Neural crest cell (in vitro differentiated cells): ENCODE data around the gene ROBO4. TPM values are rescaled to one million over a fixed set of nuclear protein-coding genes. Genes with fewer than 3 reads are reported as not detected.

Source experiments
- DNase-seq: peaks from one replicate; pipeline ENCODE4 v3.0.0; 2021; ENCODE audit warnings: low read depth, mixed read lengths, low spot score
- H3K27ac Mint-ChIP-seq: one replicate; pipeline ENCODE4 v1.8.0; 2021; ENCODE audit warnings: mild to moderate bottlenecking, mixed read lengths; ENCODE audit not compliant: unreplicated experiment
- H3K27me3 Mint-ChIP-seq: 2 replicates; pipeline ENCODE4 v1.8.0; 2021; ENCODE audit warnings: low read depth, mild to moderate bottlenecking, mixed read lengths
- H3K36me3 Mint-ChIP-seq: 2 replicates; pipeline ENCODE4 v1.8.0; 2021; ENCODE audit warnings: low read depth, mild to moderate bottlenecking, mixed read lengths
- H3K4me1 Mint-ChIP-seq: 2 replicates; pipeline ENCODE4 v1.8.0; 2021; ENCODE audit warnings: mixed read lengths
- H3K4me3 Mint-ChIP-seq: one replicate; pipeline ENCODE4 v1.8.0; 2021; ENCODE audit warnings: mild to moderate bottlenecking, mixed read lengths
- H3K9me3 Mint-ChIP-seq: 2 replicates; pipeline ENCODE4 v1.8.0; 2021; ENCODE audit warnings: mixed read lengths
- total RNA-seq: library from RNA; stranded (reverse); gene quantifications from 2 replicates; pipeline ENCODE4 v1.2.1, GENCODE V29; 2021
- TF ChIP-seq, protein P1 (sequence below): fragments of 200-600 bp; sonication (generic); conservative IDR thresholded peaks from 2 replicates; pipeline ENCODE4 v1.5.0; 2021; ENCODE audit warnings: antibody characterized with exemption, mild to moderate bottlenecking

Gene ROBO4
- total RNA-seq, 1 donor from 2014 or later, result 0.05 TPM

DNA sequence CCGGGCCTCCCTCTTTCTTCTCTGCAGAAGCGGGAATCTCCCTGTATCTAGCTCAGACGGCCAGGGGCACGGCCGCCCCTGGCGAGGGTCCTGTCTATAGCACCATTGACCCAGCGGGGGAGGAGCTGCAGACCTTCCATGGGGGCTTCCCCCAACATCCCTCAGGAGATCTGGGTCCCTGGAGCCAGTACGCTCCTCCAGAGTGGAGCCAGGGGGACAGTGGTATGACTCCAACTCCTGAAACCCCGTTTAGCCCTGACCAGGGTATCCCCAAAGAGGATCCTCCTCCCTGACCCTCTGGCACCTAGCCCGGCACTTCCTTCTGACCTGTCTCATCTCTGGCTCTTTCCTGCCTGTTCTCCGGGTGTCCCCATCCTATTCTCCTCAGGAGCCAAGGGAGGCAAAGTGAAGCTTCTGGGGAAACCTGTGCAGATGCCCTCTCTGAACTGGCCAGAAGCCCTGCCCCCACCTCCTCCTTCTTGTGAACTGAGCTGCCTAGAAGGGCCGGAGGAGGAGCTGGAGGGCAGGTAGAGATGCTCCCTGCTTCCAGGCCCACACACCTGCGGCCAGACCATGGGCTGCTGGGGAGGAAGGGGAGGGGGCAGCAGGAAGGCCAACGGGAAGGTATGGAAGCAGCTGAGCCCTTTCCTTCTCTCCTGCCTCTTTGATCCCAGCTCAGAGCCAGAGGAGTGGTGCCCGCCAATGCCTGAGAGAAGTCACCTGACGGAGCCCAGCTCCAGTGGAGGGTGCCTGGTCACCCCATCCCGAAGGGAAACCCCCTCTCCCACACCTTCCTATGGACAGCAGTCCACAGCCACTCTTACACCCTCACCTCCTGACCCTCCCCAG lies 19.5 kb downstream of the ROBO4 start:
- Mint-ChIP-seq H3K27ac (no peak overlapping the region), H3K4me3 (peak overlapping the region; percentile 38), H3K36me3 (no peaks in the 10 kb centered on the region), H3K9me3 (no peaks in the 10 kb centered on the region), H3K27me3 (peaks cover 37% of the 10 kb centered on the region), H3K4me1 (peaks cover 25% of the 10 kb centered on the region)
- TF ChIP-seq, protein P1, sequence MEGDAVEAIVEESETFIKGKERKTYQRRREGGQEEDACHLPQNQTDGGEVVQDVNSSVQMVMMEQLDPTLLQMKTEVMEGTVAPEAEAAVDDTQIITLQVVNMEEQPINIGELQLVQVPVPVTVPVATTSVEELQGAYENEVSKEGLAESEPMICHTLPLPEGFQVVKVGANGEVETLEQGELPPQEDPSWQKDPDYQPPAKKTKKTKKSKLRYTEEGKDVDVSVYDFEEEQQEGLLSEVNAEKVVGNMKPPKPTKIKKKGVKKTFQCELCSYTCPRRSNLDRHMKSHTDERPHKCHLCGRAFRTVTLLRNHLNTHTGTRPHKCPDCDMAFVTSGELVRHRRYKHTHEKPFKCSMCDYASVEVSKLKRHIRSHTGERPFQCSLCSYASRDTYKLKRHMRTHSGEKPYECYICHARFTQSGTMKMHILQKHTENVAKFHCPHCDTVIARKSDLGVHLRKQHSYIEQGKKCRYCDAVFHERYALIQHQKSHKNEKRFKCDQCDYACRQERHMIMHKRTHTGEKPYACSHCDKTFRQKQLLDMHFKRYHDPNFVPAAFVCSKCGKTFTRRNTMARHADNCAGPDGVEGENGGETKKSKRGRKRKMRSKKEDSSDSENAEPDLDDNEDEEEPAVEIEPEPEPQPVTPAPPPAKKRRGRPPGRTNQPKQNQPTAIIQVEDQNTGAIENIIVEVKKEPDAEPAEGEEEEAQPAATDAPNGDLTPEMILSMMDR, result no peak
- no peak for DNase-seq

DNA sequence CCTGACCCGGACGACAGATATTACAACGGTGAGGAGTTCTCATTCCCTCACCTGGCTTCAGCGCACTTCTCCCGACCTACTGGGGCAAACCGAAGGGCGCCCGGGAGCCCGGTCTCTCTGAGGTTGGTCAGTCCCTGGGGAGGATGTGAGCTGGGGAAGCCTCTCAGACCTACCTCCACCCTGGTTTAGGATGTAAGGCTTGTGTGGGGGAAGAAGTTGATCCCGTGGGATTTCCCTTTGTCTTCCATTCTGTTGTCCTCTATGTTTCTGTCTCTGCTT lies 20.1 kb downstream of the ROBO4 start:
- no peak overlapping the region for H3K27ac Mint-ChIP-seq
- TF ChIP-seq, protein P1, result no peak
- peaks cover 43% of the 10 kb centered on the region for H3K27me3 Mint-ChIP-seq
- H3K9me3 Mint-ChIP-seq, result no peaks in the 10 kb centered on the region
- no peaks in the 10 kb centered on the region for H3K36me3 Mint-ChIP-seq
- H3K4me3 Mint-ChIP-seq, result peak overlapping the region; percentile 38
- peaks cover 19% of the 10 kb centered on the region for H3K4me1 Mint-ChIP-seq
- DNase-seq, result no peak

DNA sequence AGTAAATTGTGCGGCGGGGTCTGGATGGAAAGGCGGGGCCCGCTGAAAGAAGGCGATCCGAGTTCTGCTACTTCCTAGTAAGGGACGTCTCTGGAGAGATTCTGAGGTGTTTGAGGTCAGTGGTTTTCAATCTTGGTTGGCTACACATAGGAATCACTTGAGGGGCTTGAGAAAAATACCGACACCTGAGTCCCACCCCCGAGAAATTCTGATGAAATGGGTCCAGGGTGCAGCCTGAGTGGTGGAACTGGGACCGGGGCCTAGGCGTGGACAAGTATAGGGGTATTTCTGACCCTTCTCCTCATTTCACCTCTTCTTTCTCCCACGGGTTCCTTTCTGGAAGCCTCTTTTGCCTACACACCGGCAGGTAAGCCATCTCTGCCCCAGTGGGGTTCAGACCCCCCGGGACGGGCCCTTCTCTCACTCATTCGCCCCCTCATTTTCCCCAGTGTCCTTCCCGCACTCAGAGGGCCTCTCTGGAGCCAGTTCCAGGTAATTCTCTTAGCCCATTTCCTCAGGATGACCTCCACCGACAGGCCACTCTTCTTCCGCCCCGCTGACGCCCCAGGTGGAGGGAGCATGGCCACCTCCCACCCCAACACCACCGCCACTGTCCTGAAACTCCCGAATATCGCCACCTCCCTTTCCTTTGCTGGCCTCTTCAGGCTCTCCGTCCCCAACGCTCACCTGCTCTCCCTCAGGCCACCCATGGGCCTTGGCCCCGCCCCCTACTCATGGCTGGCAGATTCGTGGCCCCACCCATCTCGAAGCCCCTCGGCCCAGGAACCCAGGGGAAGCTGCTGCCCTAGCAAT lies 20.6 kb downstream of the ROBO4 start:
- TF ChIP-seq, protein P1, result no peak
- Mint-ChIP-seq H3K4me3 (peak overlapping the region; percentile 95), H3K27me3 (peaks cover 48% of the 10 kb centered on the region), H3K36me3 (no peaks in the 10 kb centered on the region), H3K9me3 (no peaks in the 10 kb centered on the region), H3K27ac (peak overlapping the region; percentile 99), H3K4me1 (peaks cover 14% of the 10 kb centered on the region)
- no peak for DNase-seq

DNA sequence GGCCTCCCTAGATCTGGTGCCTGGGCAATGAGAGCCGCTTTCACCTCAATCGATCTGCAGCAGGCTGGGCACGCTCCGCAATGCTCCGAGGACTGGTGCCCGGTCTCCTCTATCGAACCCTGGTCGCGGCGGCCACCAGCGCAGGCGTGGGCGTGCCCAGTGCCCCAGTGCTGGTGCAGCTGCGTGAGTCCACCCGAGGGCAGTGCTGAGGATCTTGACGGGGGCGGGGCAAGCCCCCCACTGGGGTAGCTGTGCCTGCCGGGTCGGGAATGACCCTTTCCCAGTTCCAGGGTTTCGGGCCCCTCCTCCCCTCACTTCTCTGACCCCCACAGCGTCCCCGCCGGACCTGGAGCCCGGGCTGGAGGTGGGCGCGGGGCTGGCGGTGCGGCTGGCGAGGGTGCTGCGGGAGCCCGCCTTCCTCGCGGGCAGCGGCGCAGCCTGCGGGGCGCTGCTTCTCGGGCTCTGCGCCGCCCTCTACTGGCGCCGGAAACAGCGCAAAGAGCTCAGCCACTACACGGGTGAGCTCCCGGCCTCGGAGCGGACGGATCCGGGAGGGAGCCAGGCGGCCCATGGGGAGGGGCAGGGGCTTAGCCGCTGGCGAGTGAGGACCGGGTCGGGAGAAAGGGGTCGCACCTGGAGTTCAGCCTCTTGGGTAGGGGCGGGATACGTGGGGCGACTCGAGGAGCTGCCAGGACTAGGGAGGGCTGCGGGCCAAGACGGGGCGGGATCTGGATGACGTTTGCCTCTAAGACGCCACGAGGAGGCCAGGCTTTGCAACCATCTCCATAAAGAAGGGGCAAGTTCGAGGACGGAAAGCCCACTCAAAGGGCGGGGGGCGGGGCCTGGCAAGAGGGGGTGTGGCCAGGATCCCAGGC lies 21.5 kb downstream of the ROBO4 start:
- DNase-seq, result peak; percentile 82
- H3K4me1 Mint-ChIP-seq, result peaks cover 11% of the 10 kb centered on the region
- H3K36me3 Mint-ChIP-seq, result no peaks in the 10 kb centered on the region
- TF ChIP-seq, protein P1, result peak; percentile 77
- peaks cover 56% of the 10 kb centered on the region for H3K27me3 Mint-ChIP-seq
- H3K27ac Mint-ChIP-seq, result peak overlapping the region; percentile 99
- no peaks in the 10 kb centered on the region for H3K9me3 Mint-ChIP-seq
- H3K4me3 Mint-ChIP-seq, result peak overlapping the region; percentile 95

DNA sequence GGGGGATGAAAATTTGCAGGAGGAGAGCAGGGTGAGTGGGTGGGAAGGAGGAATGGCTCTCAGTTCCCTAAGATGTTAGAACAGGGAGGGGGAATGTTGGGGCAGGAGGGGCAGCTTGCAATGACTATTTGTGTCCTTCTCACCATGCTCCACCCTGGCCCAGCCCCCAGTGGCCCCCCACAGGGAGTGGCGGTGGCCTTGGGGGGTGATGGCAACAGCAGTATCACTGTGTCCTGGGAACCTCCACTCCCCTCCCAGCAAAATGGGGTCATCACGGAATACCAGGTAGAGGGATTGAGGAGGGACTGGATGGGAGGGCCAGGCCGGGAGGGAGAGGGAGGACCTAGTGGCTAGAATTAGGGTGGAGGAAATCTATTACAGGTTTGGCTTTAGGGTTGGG lies 22.3 kb downstream of the ROBO4 start:
- peaks cover 11% of the 10 kb centered on the region for H3K4me1 Mint-ChIP-seq
- H3K4me3 Mint-ChIP-seq, result peak overlapping the region; percentile 79
- DNase-seq, result no peak
- no peak overlapping the region for H3K27ac Mint-ChIP-seq
- H3K9me3 Mint-ChIP-seq, result no peaks in the 10 kb centered on the region
- H3K27me3 Mint-ChIP-seq, result peaks cover 60% of the 10 kb centered on the region
- TF ChIP-seq, protein P1, result no peak
- H3K36me3 Mint-ChIP-seq, result no peaks in the 10 kb centered on the region
